Measurements from ENCODE around the gene SNX1. TPM values are rescaled to one million over a fixed set of nuclear protein-coding genes. Genes with fewer than 3 reads are reported as not detected.

The SNX1 gene
- total and polyA plus RNA-seq, 2 donors = 36.6 to 85.6 TPM

DNA sequence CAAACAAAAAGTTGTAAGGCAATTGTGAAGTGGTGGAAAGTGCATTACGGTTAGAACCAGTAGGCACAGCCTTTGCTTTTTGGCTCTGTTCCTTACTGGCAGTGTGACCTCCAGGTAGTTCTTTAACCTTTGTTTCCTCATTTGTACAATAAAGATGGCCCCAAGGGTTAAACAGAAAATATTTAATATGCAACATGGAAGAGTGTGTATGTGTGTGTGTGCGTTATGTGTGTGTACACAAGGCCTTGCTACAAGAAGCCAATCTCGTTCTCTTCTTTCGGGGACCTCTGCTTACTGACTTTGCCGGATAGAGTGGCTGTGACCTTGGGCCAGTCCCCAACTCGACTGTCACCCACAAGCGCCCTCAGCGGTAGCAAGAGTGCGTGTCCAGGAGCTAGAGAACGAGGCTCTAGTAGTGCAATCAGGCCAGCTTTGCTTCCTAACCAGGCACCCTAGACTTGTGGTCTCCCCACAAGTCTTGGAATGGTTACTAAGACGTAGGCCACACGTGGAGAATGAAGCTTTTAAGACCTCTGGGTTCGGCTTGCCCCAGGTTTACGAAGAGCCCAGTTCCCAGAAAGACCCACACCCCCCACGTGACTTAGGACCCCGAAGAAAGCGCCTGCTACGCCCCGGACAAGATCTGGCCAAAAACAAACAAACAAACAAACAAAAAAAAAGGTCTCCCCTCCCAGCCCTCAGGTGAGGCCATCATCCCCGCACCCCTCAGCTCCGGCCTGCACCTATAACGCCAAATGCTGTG is 2.7 kb upstream of the SNX1 start:
- peaks cover 19 to 42% of the 10 kb centered on the region in 2 donors for H3K4me1 ChIP-seq (ENCODE audit: control insufficient read depth in 2 of 2, insufficient read depth in 2 of 2, low read length in 2 of 2)
- peak in 4 of 9 donors; percentile 18 to 57 (median 32) for DNase-seq (ENCODE audit: low read depth in 6 of 9, low spot score in 9 of 9)

DNA sequence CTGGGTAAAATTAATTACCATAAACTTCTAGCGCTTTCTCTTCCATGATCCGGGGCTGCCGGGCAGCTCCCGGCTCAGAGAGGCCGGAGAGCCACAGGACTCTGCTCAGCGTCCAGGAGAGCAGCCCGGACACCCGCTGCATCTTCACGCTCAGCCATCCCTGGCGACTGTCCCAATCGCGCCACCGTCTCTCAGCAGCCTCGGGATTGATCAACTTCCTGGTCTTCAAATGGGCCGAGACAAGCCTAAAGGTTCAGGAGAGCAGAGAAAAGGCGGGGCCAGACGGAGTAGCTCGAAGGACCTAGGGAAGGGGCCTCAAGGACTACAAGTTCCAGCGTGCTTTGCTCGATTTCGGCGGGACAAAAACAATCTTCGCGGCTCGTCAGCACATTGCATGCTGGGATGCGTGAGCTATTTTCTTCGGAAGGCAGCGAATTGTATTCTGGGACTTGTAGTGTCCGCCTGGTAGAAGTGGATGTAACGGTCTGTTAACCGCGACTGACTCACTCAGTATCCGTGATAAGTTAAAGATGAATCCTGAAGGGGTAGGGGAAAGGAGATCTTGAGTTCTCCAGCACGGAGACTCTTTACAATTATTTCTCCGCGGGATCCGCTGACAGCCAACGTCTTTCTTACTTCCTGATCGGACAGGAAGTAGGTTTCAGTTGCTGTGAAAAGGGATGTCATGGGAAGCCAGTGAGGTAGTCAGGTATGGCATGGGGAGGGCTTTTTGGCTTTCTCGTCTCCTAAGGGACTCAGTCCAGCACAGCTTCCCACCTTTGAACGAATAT is 2.0 kb upstream of the SNX1 start, which contains the start of gene CIAO2A:
TSS of gene CIAO2A (minus strand) at position 212 of the 791 bp plus-strand sequence. CDS start at position 142, 70 bp downstream.
- Histone ChIP-seq H3K4me3 (ENCODE audit: low read length in 2 of 2) (peak within 1 kb of the TSS; percentile 61 to 88), H3K4me1 (ENCODE audit: control insufficient read depth in 2 of 2, insufficient read depth in 2 of 2, low read length in 2 of 2) (peaks cover 19 to 42% of the 10 kb centered on the region in 2 donors), H3K27ac (ENCODE audit: low read depth in 1 of 2, low read length in 1 of 2) (peak within 1 kb of the TSS; percentile 88 to 97), H3K9me3 (ENCODE audit: control insufficient read depth in 2 of 2, insufficient read depth in 1 of 2, low read length in 1 of 2) (peaks cover 0 to 4% of the 10 kb centered on the region in 2 donors), H3K27me3 (ENCODE audit: control insufficient read depth in 2 of 2, insufficient read depth in 1 of 2, low read length in 1 of 2) (no peaks in the 10 kb centered on the region), H3K36me3 (ENCODE audit: control insufficient read depth in 2 of 2, insufficient read depth in 2 of 2, low read length in 1 of 2) (peaks cover 0 to 7% of the 10 kb centered on the region in 2 donors)
- under 1% methylated on average over 41 of the region's 41 CpGs for WGBS
- peak; percentile 90 to 99 (median 97) for DNase-seq (ENCODE audit: low read depth in 6 of 9, low spot score in 9 of 9)

More for the DNA sequence above, 2.7 kb upstream of the SNX1 start:
- peaks cover 0 to 4% of the 10 kb centered on the region in 2 donors for H3K9me3 ChIP-seq (ENCODE audit: control insufficient read depth in 2 of 2, insufficient read depth in 1 of 2, low read length in 1 of 2)
- 10% methylated on average over 22 of the region's 22 CpGs for whole genome bisulfite sequencing
- H3K36me3 ChIP-seq (ENCODE audit: control insufficient read depth in 2 of 2, insufficient read depth in 2 of 2, low read length in 1 of 2) = peaks cover 3 to 10% of the 10 kb centered on the region in 2 donors
- H3K4me3 ChIP-seq (ENCODE audit: low read length in 2 of 2) = peak overlapping the region; percentile 61 to 88
- peak overlapping the region; percentile 76 to 97 for H3K27ac ChIP-seq (ENCODE audit: low read depth in 1 of 2, low read length in 1 of 2)
- no peaks in the 10 kb centered on the region for H3K27me3 ChIP-seq (ENCODE audit: control insufficient read depth in 2 of 2, insufficient read depth in 1 of 2, low read length in 1 of 2)

DNA sequence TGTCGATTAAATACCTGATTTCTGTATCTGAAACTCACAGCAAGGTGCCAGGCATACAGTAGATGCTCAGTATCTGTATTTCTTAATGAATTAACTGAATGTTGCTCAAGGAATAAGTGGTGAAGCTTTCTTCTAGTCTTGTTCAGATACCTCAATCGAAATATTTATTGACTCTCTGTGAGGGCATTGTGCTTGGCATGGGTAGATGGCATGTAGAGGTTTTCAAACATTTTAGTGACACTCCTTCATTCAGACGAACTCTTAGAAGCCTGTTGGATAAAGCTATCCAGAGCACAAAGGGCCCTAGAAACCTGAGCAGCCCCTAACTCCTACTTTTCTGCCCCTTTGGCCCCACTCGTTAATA is 369 bp upstream of the SNX1 start:
- peaks cover 19 to 39% of the 10 kb centered on the region in 2 donors for H3K4me1 ChIP-seq (ENCODE audit: control insufficient read depth in 2 of 2, insufficient read depth in 2 of 2, low read length in 2 of 2)
- peak in 1 of 9 donors; percentile 12 for DNase-seq (ENCODE audit: low read depth in 6 of 9, low spot score in 9 of 9)
- no peaks in the 10 kb centered on the region for H3K27me3 ChIP-seq (ENCODE audit: control insufficient read depth in 2 of 2, insufficient read depth in 1 of 2, low read length in 1 of 2)
- H3K27ac ChIP-seq (ENCODE audit: low read depth in 1 of 2, low read length in 1 of 2) = peak overlapping the region; percentile 44 to 78
- WGBS = 46% methylated on average over 4 of the region's 4 CpGs
- H3K4me3 ChIP-seq (ENCODE audit: low read length in 2 of 2) = peak overlapping the region; percentile 95 to 96
- peaks cover 0 to 2% of the 10 kb centered on the region in 2 donors for H3K36me3 ChIP-seq (ENCODE audit: control insufficient read depth in 2 of 2, insufficient read depth in 2 of 2, low read length in 1 of 2)
- H3K9me3 ChIP-seq (ENCODE audit: control insufficient read depth in 2 of 2, insufficient read depth in 1 of 2, low read length in 1 of 2) = peaks cover 0 to 4% of the 10 kb centered on the region in 2 donors

DNA sequence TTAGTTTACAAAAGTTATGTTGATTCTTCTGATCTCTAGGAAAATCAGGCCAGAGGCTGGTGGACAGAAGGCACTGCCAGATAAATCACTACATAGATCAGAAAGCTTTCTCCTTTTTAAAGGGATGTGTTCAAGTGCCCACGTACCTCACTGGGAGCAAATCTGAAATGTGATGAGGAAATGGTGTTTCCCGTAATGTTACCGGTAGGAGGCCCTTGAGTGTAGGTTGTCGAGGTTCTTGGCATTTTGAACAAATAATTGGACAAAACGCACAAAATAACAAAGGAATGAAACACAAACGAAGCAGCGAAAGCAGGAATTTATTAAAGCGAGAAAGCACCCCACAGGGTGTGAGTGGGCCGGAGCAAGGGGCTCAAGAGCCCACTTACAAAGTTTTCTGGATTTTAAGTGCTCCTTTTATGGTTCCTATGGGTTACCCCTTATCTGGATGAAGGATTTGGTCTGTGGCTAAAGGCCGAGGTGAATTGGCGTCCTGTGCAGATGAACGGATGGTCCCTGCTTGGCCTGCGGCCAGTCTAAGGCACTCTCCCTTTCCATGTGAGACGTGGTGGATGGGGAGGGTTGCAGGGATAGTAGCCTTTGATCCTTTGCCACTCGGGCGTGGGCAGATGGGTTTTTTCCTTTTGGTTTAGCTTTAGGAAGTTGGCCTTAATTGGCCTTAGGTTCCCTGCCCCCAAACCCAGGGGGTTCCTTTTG is 1.0 kb downstream of the SNX1 start:
- peak overlapping the region; percentile 95 to 96 for H3K4me3 ChIP-seq (ENCODE audit: low read length in 2 of 2)
- H3K36me3 ChIP-seq (ENCODE audit: control insufficient read depth in 2 of 2, insufficient read depth in 2 of 2, low read length in 1 of 2) = no peaks in the 10 kb centered on the region
- H3K27ac ChIP-seq (ENCODE audit: low read depth in 1 of 2, low read length in 1 of 2) = peak overlapping the region; percentile 85 to 86
- no peaks in the 10 kb centered on the region for H3K27me3 ChIP-seq (ENCODE audit: control insufficient read depth in 2 of 2, insufficient read depth in 1 of 2, low read length in 1 of 2)
- peak in 1 of 9 donors; percentile 37 for DNase-seq (ENCODE audit: low read depth in 6 of 9, low spot score in 9 of 9)
- peaks cover 19 to 39% of the 10 kb centered on the region in 2 donors for H3K4me1 ChIP-seq (ENCODE audit: control insufficient read depth in 2 of 2, insufficient read depth in 2 of 2, low read length in 2 of 2)
- peaks cover 0 to 4% of the 10 kb centered on the region in 2 donors for H3K9me3 ChIP-seq (ENCODE audit: control insufficient read depth in 2 of 2, insufficient read depth in 1 of 2, low read length in 1 of 2)
- 15% methylated on average over 16 of the region's 16 CpGs for WGBS

DNA sequence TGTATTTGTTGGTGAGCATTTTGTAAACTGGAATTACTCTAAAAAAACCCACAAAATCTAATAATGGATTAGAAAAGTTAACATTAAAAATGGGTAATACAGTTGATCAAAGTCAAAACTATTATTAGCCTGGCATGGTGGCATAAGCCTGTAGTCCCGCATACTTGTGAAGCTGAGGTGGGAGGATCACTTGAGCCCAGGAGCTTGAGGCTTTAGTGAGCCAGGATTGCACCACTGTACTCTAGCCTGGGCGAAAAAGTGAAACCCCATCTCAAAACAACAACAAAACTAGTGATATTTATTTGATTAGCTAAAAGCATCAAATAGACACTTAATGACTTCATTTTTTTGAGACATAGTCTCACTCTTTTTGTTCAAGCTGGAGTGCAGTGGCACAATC is 3.6 kb downstream of the SNX1 start:
- no peak overlapping the region for H3K4me3 ChIP-seq (ENCODE audit: low read length in 2 of 2)
- H3K27ac ChIP-seq (ENCODE audit: low read depth in 1 of 2, low read length in 1 of 2) = no peak overlapping the region
- DNase-seq (ENCODE audit: low read depth in 6 of 9, low spot score in 9 of 9) = no peak
- peaks cover 0 to 3% of the 10 kb centered on the region in 2 donors for H3K36me3 ChIP-seq (ENCODE audit: control insufficient read depth in 2 of 2, insufficient read depth in 2 of 2, low read length in 1 of 2)
- no peaks in the 10 kb centered on the region for H3K27me3 ChIP-seq (ENCODE audit: control insufficient read depth in 2 of 2, insufficient read depth in 1 of 2, low read length in 1 of 2)
- H3K4me1 ChIP-seq (ENCODE audit: control insufficient read depth in 2 of 2, insufficient read depth in 2 of 2, low read length in 2 of 2) = peaks cover 15 to 26% of the 10 kb centered on the region in 2 donors
- peaks cover 0 to 4% of the 10 kb centered on the region in 2 donors for H3K9me3 ChIP-seq (ENCODE audit: control insufficient read depth in 2 of 2, insufficient read depth in 1 of 2, low read length in 1 of 2)
- 98% methylated on average over 2 of the region's 2 CpGs for WGBS

DNA sequence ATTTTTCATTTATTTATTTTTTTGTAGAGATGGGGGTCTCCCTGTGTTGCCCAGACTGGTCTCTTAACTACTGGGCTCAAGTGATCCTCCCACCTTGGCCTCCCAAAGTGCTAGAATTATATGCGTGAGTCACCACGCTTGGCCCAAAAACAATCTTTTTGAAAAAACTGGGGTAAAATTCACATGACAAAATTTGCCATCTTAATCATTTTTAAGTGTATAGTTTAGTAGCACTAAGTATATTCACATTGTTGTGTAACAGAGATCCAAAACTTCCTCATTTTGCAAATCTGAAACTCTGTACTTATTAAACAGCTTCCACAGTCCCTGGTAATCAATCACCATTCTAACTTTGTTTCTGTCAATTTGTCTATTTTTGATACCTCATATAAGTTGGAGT is 5.2 kb downstream of the SNX1 start:
- DNase-seq (ENCODE audit: low read depth in 6 of 9, low spot score in 9 of 9) = no peak
- peaks cover 8 to 13% of the 10 kb centered on the region in 2 donors for H3K4me1 ChIP-seq (ENCODE audit: control insufficient read depth in 2 of 2, insufficient read depth in 2 of 2, low read length in 2 of 2)
- H3K27me3 ChIP-seq (ENCODE audit: control insufficient read depth in 2 of 2, insufficient read depth in 1 of 2, low read length in 1 of 2) = no peaks in the 10 kb centered on the region
- H3K27ac ChIP-seq (ENCODE audit: low read depth in 1 of 2, low read length in 1 of 2) = no peak overlapping the region
- H3K9me3 ChIP-seq (ENCODE audit: control insufficient read depth in 2 of 2, insufficient read depth in 1 of 2, low read length in 1 of 2) = peaks cover 0 to 2% of the 10 kb centered on the region in 2 donors
- 95% methylated on average over 2 of the region's 2 CpGs for WGBS
- no peak overlapping the region for H3K4me3 ChIP-seq (ENCODE audit: low read length in 2 of 2)
- peaks cover 0 to 3% of the 10 kb centered on the region in 2 donors for H3K36me3 ChIP-seq (ENCODE audit: control insufficient read depth in 2 of 2, insufficient read depth in 2 of 2, low read length in 1 of 2)

DNA sequence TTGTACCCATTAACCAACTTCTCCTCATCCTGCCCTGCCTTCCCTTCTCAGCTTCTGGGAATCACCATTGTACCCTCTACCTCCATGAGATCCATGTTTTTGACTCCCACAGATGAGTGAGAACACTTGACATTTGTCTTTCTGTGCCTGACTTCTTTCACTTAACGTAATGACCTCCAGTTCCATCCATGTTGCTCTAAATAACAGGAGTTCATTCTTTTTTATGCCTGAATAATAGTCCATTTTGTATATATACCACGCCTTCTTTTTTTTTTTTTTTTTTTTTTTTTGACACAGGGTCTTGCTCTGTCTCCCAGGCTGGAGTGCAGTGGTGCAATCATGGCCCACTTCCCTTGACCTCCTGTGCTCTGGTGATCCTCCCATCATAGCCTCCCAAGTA is 6.7 kb downstream of the SNX1 start:
- Histone ChIP-seq H3K36me3 (ENCODE audit: control insufficient read depth in 2 of 2, insufficient read depth in 2 of 2, low read length in 1 of 2) (peaks cover 0 to 3% of the 10 kb centered on the region in 2 donors), H3K9me3 (ENCODE audit: control insufficient read depth in 2 of 2, insufficient read depth in 1 of 2, low read length in 1 of 2) (no peaks in the 10 kb centered on the region), H3K27me3 (ENCODE audit: control insufficient read depth in 2 of 2, insufficient read depth in 1 of 2, low read length in 1 of 2) (no peaks in the 10 kb centered on the region), H3K4me1 (ENCODE audit: control insufficient read depth in 2 of 2, insufficient read depth in 2 of 2, low read length in 2 of 2) (no peaks in the 10 kb centered on the region), H3K27ac (ENCODE audit: low read depth in 1 of 2, low read length in 1 of 2) (no peak overlapping the region), H3K4me3 (ENCODE audit: low read length in 2 of 2) (no peak overlapping the region)
- no peak for DNase-seq (ENCODE audit: low read depth in 6 of 9, low spot score in 9 of 9)
- 97% methylated on average over 2 of the region's 2 CpGs for WGBS

DNA sequence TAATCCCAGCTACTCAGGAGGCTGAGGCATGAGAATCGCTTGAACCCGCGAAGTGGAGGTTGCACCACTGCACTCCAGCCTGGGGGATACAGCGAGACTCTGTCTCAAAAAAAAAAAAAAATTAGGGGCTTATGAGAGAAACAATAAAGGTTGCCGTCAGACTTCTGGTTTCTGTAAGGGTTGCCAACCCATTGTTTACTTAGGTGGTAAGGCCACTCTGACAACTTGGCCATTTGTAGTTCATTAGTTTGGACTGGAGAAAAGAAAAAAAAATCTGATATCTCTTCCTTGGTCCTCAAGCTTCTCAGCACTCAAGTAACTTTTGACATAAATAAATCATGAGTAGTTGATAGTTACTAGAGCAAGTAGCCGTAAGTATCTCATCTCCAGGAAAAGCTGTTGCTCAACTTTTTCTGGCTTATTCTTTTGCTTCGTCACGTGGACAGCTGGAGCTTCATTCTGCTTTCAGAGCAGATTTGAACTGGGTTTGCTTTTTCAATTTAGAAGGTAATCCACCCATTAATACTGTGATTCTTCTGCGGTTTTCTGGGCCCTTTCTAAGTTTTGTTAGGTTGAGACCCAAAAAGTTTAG is 9.4 kb downstream of the SNX1 start:
- Histone ChIP-seq H3K36me3 (ENCODE audit: control insufficient read depth in 2 of 2, insufficient read depth in 2 of 2, low read length in 1 of 2) (peaks cover 0 to 3% of the 10 kb centered on the region in 2 donors), H3K27ac (ENCODE audit: low read depth in 1 of 2, low read length in 1 of 2) (peak overlapping the region; percentile 34 to 42), H3K4me3 (ENCODE audit: low read length in 2 of 2) (no peak overlapping the region), H3K27me3 (ENCODE audit: control insufficient read depth in 2 of 2, insufficient read depth in 1 of 2, low read length in 1 of 2) (no peaks in the 10 kb centered on the region), H3K9me3 (ENCODE audit: control insufficient read depth in 2 of 2, insufficient read depth in 1 of 2, low read length in 1 of 2) (no peaks in the 10 kb centered on the region), H3K4me1 (ENCODE audit: control insufficient read depth in 2 of 2, insufficient read depth in 2 of 2, low read length in 2 of 2) (no peaks in the 10 kb centered on the region)
- WGBS = 93% methylated on average over 9 of the region's 9 CpGs
- no peak for DNase-seq (ENCODE audit: low read depth in 6 of 9, low spot score in 9 of 9)
